Gastroesophageal sphincter (tissue), 4 donors: ENCODE results near the gene FAT1. TPM values are rescaled to one million over a fixed set of nuclear protein-coding genes. Genes with fewer than 3 reads are reported as not detected.
"Not testable (repeated sequence)": the region's sequence is repeated elsewhere in the genome, so short reads cannot be mapped to it uniquely, and the experiment has no call there.

Experiments used
- ATAC-seq: fragments of 150-250 bp; one replicate; pipeline ENCODE4 v1.9.1; 2016; ENCODE audit warnings: mild to moderate bottlenecking, moderate library complexity
- H3K27ac ChIP-seq, 4 donors: fragments of 200-600 bp; sonication (generic) in 3 of 4; 1 replicate in 3 of 4; 2 replicates in 1 of 4; pipeline ENCODE4 v1.5.1; 2016 to 2019
- H3K27me3 ChIP-seq: fragments of 200-600 bp; sonication (generic); one replicate; pipeline ENCODE4 v1.5.1; 2019
- H3K36me3 ChIP-seq, 2 donors: fragments of 200-600 bp; sonication (generic); one replicate each; pipeline ENCODE4 v1.5.1; 2019; ENCODE audit warnings: control low read depth in 1 of 2
- H3K4me1 ChIP-seq, 3 donors: fragments of 200-600 bp; sonication (generic); 1 replicate in 2 of 3; 2 replicates in 1 of 3; pipeline ENCODE4 v1.5.1; 2016 to 2019; ENCODE audit warnings: control low read depth in 2 of 3
- H3K4me3 ChIP-seq, 2 donors: fragments of 200-600 bp; sonication (generic); one replicate each; pipeline ENCODE4 v1.5.1; 2019; ENCODE audit warnings: mild to moderate bottlenecking in 1 of 2, moderate library complexity in 1 of 2
- H3K9me3 ChIP-seq, 3 donors: fragments of 200-600 bp; sonication (generic); one replicate each; pipeline ENCODE4 v1.5.1; 2017 to 2019; ENCODE audit warnings: control low read depth in 2 of 3
- CTCF ChIP-seq, 4 experiments: fragments of 200-600 bp in 2 of 4; fragments of 450-650 bp in 2 of 4; sonication (generic) in 1 of 4; IDR thresholded peaks; one replicate each; pipeline ENCODE4 v1.5.1; 2017 to 2019; ENCODE audit warnings: antibody characterized with exemption in 4 of 4, mild to moderate bottlenecking in 2 of 4, moderate library complexity in 2 of 4
- EP300 ChIP-seq: sonication (generic); formaldehyde crosslinking; IDR thresholded peaks from one replicate; pipeline ENCODE4 v1.6.1; 2017; ENCODE audit warnings: antibody characterized with exemption, mild to moderate bottlenecking
- POLR2A ChIP-seq, 2 donors: fragments of 450-650 bp; IDR thresholded peaks; one replicate each; pipeline ENCODE4 v1.6.1; 2017; ENCODE audit warnings: antibody characterized with exemption in 2 of 2, mild to moderate bottlenecking in 2 of 2, moderate library complexity in 1 of 2
- POLR2AphosphoS5 ChIP-seq: sonication (generic); formaldehyde crosslinking; IDR thresholded peaks from one replicate; pipeline ENCODE4 v1.6.1; 2017; ENCODE audit warnings: antibody characterized with exemption
- WGBS, 2 donors: methylation state at CpG; one replicate each; pipeline ENCODE4 v1.1.5; 2018; ENCODE audit warnings: low coverage in 1 of 2; 5-methylcytosine and 5-hydroxymethylcytosine counted together
- total RNA-seq, 4 donors: library from RNA; depleted of rRNA; stranded (reverse); fragments of >200 nt; gene quantifications; one replicate each; pipeline ENCODE4 v1.1.0, GENCODE V29; 2016

The FAT1 gene
- total RNA-seq, 4 donors from 2014 or later, result 84.4 to 279 (median 154) TPM

GRCh38 chr4:186758929-186759682 lies 35.5 kb upstream of the FAT1 start:
- Histone ChIP-seq H3K27ac (no peak overlapping the region), H3K36me3 (no peaks in the 10 kb centered on the region), H3K4me1 (no peaks in the 10 kb centered on the region), H3K27me3 (no peaks in the 10 kb centered on the region), H3K4me3 (no peak overlapping the region), H3K9me3 (no peaks in the 10 kb centered on the region)
- no peak for ATAC-seq
- TF ChIP-seq POLR2AphosphoS5 (no peak), CTCF (IDR thresholded peaks at IDR 0.05) (no peak), EP300 (no peak), POLR2A (IDR thresholded peaks at IDR 0.05) (no peak)
- WGBS, 2 donors, result 91% methylated on average over 16 to 28 of the region's 35 CpGs

DNA sequence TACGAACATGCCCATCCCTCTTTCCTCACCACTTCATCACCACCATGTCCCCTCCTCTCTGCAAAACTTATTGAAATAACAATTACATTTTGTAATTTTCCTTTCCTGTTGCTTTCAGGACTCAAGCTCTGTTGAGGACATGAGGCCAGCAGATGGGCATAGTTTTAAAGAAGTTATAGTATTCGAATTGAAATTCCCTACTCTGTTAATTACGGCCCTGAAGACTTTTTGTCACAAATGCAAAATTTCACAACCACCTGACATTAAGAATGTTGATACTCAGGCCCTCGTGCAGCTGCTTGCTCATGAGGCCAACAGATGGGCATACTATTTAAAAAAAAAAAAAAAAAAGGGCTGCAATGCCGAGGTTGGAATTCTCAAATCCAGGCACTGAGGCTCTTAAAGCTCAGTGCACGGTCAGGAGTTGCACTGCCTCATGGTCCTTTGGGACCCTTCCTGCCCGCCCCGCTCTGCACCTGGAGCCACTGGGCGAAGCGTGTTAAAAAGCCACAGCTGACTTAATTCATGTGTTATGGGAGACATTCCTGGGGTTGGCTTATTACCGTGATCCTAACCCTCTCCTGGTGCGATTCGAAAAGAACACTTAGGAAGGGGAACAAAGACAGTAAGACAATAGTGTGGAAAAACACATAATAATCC lies 34.2 kb upstream of the FAT1 start:
- Histone ChIP-seq H3K4me1 (no peaks in the 10 kb centered on the region), H3K4me3 (no peak overlapping the region), H3K36me3 (no peaks in the 10 kb centered on the region), H3K27ac (no peak overlapping the region), H3K27me3 (no peaks in the 10 kb centered on the region), H3K9me3 (no peaks in the 10 kb centered on the region)
- 81 to 88% methylated on average over 6 to 12 of the region's 13 CpGs for WGBS, 2 donors
- no peak for ATAC-seq
- TF ChIP-seq POLR2AphosphoS5, result no peak
- TF ChIP-seq POLR2A (IDR thresholded peaks at IDR 0.05), result no peak
- TF ChIP-seq EP300, result no peak
- TF ChIP-seq CTCF (IDR thresholded peaks at IDR 0.05), result no peak

DNA sequence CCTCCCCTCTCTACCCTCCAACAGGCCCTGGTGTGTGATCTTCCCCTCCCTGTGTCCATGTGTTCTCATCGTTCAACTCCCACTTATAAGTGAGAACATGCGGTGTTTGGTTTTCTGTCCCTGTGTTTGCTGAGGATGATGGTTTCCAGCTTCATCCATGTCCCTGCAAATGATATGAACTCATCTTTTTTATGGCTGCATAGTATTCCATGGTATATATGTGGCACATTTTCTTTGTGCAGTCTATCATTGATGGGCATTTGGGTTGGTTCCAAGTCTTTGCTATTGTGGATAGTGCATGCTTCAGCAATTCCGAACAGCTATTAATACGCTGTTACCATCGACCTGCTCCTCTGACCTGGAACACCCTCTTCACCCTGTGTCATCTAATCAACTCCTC lies 32.9 kb upstream of the FAT1 start:
- 100% methylated on average over 2 to 5 of the region's 5 CpGs for WGBS, 2 donors
- H3K9me3 ChIP-seq, H3K4me3 ChIP-seq: not testable (repeated sequence)

GRCh38 chr4:186755550-186756519 lies 32.2 kb upstream of the FAT1 start:
- H3K27me3 ChIP-seq, result no peaks in the 10 kb centered on the region
- TF ChIP-seq CTCF (IDR thresholded peaks at IDR 0.05) (no peak), POLR2A (IDR thresholded peaks at IDR 0.05) (no peak), EP300 (no peak), POLR2AphosphoS5 (no peak)
- 85 to 100% methylated on average over 6 to 8 of the region's 8 CpGs for WGBS, 2 donors
- no peak for ATAC-seq
- H3K27ac ChIP-seq, result no peak overlapping the region
- no peaks in the 10 kb centered on the region for H3K36me3 ChIP-seq
- no peaks in the 10 kb centered on the region for H3K4me1 ChIP-seq
- no peaks in the 10 kb centered on the region for H3K9me3 ChIP-seq
- no peak overlapping the region for H3K4me3 ChIP-seq

More for the DNA sequence above, 32.9 kb upstream of the FAT1 start:
- not testable (repeated sequence) for ATAC-seq, H3K27ac ChIP-seq, H3K4me1 ChIP-seq, H3K27me3 ChIP-seq, H3K36me3 ChIP-seq

GRCh38 chr4:186754976-186755375 lies 31.3 kb upstream of the FAT1 start:
- no peak for ATAC-seq
- no peaks in the 10 kb centered on the region for H3K4me1 ChIP-seq
- WGBS, 2 donors, result 65 to 71% methylated on average over 5 to 10 of the region's 10 CpGs

More at GRCh38 chr4:186754976-186755375, 31.3 kb upstream of the FAT1 start:
- Histone ChIP-seq H3K27ac (no peak overlapping the region), H3K27me3 (no peaks in the 10 kb centered on the region), H3K9me3 (no peaks in the 10 kb centered on the region), H3K36me3 (no peaks in the 10 kb centered on the region), H3K4me3 (no peak overlapping the region)
- no peak for TF ChIP-seq POLR2A (IDR thresholded peaks at IDR 0.05)
- no peak for TF ChIP-seq EP300
